ENCODE data around the gene ATRAID.

Gene ATRAID

DNA sequence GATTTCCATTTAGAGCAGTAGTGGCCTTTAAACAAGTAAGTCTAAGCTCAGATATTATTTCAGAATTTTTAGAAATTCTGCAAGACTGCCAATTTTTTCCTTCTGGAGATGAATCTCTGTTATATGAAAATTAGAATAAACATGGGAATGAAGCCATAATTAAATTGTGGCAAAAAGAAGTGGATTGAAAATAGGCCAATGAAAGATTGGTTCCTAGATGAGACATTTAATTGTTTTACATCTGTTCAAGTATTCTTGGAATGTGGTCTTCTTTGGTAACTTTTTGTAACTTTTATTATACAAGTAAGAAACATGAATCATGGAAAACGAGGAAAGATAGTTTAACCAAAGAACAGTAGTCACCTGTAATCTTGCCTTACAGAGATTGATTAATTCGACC lies 15.7 kb downstream of the ATRAID start:
- peaks cover 25% of the 10 kb centered on the region for H3K36me3 Mint-ChIP-seq
- H3K4me3 Mint-ChIP-seq = no peak overlapping the region
- H3K27me3 Mint-ChIP-seq = no peaks in the 10 kb centered on the region
- H3K4me1 Mint-ChIP-seq = no peaks in the 10 kb centered on the region
- H3K9me3 Mint-ChIP-seq = no peaks in the 10 kb centered on the region
- H3K27ac Mint-ChIP-seq = no peak overlapping the region

DNA sequence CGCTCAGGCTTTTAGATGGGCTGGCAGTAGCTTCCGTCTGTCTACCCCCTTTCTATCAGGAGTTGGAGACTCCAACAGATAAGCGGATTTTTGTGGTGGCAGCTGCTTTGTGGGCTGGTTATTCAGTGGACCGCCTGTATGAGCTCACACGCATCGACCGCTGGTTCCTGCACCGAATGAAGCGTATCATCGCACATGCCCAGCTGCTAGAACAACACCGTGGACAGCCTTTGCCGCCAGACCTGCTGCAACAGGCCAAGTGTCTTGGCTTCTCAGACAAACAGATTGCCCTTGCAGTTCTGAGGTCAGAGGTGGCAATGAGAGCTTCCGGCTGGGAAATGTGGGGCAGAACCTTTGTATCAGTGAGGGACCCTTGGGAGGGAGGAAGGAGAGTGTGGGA lies 20.1 kb downstream of the ATRAID start:
- no peaks in the 10 kb centered on the region for H3K9me3 Mint-ChIP-seq
- no peak overlapping the region for H3K4me3 Mint-ChIP-seq
- no peaks in the 10 kb centered on the region for H3K27me3 Mint-ChIP-seq
- H3K4me1 Mint-ChIP-seq = no peaks in the 10 kb centered on the region
- H3K27ac Mint-ChIP-seq = no peak overlapping the region
- H3K36me3 Mint-ChIP-seq = peaks cover 19% of the 10 kb centered on the region

DNA sequence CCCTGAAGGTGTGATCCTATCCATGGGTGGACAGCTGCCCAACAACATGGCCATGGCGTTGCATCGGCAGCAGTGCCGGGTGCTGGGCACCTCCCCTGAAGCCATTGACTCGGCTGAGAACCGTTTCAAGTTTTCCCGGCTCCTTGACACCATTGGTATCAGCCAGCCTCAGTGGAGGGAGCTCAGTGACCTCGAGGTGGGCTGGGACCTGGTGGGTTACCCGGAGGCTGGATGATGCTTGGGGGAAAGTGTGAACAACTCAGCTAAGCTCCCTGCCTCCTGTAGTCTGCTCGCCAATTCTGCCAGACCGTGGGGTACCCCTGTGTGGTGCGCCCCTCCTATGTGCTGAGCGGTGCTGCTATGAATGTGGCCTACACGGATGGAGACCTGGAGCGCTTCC lies 21.5 kb downstream of the ATRAID start:
- Mint-ChIP-seq H3K4me3 (no peak overlapping the region), H3K9me3 (no peaks in the 10 kb centered on the region), H3K27ac (no peak overlapping the region), H3K36me3 (peaks cover 19% of the 10 kb centered on the region), H3K27me3 (no peaks in the 10 kb centered on the region), H3K4me1 (no peaks in the 10 kb centered on the region)

DNA sequence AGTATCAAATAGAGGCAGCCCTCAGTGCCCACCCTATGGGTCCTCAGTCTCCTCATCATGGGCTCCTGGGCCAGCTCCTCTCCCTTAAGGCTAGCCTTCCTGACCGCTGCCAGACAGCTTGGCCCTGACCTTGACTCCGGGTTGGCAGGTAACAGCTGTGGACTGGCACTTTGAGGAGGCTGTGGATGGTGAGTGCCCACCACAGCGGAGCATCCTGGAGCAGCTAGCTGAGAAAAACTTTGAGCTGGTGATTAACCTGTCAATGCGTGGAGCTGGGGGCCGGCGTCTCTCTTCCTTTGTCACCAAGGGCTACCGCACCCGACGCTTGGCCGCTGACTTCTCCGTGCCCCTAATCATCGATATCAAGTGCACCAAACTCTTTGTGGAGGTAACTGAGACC lies 24.3 kb downstream of the ATRAID start:
- no peak overlapping the region for H3K4me3 Mint-ChIP-seq
- H3K9me3 Mint-ChIP-seq = no peaks in the 10 kb centered on the region
- no peaks in the 10 kb centered on the region for H3K4me1 Mint-ChIP-seq
- no peaks in the 10 kb centered on the region for H3K27me3 Mint-ChIP-seq
- H3K36me3 Mint-ChIP-seq = peaks cover 22% of the 10 kb centered on the region
- no peak overlapping the region for H3K27ac Mint-ChIP-seq

DNA sequence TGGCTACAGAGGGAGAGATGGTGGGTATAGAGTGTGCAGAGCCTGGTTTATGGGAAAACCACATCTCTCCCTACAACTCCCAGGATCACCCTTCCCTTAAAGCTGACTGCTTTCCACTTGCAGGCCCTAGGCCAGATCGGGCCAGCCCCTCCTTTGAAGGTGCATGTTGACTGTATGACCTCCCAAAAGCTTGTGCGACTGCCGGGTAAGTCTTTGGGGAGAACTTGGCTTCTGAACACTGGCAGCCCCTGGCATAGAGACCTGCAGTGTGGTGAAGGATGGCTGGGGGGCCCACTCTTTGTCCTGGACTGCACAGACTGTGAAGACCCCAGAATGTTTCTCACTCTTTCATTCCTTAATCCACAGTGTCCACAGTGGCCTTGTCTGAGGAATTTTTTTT lies 24.8 kb downstream of the ATRAID start:
- Mint-ChIP-seq H3K36me3 (peaks cover 18% of the 10 kb centered on the region), H3K27ac (no peak overlapping the region), H3K27me3 (no peaks in the 10 kb centered on the region), H3K4me3 (no peak overlapping the region), H3K4me1 (no peaks in the 10 kb centered on the region), H3K9me3 (no peaks in the 10 kb centered on the region)

DNA sequence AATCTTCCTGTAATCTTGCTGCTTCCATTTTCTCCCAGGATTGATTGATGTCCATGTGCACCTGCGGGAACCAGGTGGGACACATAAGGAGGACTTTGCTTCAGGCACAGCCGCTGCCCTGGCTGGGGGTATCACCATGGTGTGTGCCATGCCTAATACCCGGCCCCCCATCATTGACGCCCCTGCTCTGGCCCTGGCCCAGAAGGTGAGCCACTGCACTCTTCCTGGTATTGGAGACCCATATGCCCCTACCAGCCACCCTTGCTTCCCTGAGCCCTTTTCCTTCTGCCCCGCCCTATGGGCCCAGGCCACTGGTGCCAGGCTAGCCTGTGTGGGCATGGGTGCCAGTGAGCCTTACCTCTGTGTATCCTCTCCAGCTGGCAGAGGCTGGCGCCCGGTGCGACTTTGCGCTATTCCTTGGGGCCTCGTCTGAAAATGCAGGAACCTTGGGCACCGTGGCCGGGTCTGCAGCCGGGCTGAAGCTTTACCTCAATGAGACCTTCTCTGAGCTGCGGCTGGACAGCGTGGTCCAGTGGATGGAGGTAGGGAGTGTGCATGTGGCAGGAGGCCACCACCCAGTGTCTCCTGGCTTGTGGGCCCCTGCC lies 25.6 kb downstream of the ATRAID start:
- Mint-ChIP-seq H3K27me3 (no peaks in the 10 kb centered on the region), H3K27ac (no peak overlapping the region), H3K36me3 (peaks cover 17% of the 10 kb centered on the region), H3K4me3 (no peak overlapping the region), H3K4me1 (no peaks in the 10 kb centered on the region), H3K9me3 (no peaks in the 10 kb centered on the region)

DNA sequence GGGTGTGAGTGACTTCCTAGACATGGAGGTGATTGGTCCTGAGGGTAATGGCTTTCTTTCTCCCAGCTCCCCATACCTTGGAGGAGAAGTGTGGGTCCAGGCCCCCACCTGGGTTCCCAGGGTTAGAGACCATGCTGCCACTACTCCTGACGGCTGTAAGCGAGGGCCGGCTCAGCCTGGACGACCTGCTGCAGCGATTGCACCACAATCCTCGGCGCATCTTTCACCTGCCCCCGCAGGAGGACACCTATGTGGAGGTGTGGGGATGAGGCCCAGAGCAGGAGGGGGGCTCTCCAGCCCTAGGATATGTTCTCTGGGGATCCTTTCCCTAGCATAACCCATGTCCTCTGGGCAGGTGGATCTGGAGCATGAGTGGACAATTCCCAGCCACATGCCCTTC lies 27.1 kb downstream of the ATRAID start:
- H3K27me3 Mint-ChIP-seq = no peaks in the 10 kb centered on the region
- no peaks in the 10 kb centered on the region for H3K9me3 Mint-ChIP-seq
- peaks cover 12% of the 10 kb centered on the region for H3K36me3 Mint-ChIP-seq
- H3K4me1 Mint-ChIP-seq = no peaks in the 10 kb centered on the region
- no peak overlapping the region for H3K27ac Mint-ChIP-seq
- no peak overlapping the region for H3K4me3 Mint-ChIP-seq

DNA sequence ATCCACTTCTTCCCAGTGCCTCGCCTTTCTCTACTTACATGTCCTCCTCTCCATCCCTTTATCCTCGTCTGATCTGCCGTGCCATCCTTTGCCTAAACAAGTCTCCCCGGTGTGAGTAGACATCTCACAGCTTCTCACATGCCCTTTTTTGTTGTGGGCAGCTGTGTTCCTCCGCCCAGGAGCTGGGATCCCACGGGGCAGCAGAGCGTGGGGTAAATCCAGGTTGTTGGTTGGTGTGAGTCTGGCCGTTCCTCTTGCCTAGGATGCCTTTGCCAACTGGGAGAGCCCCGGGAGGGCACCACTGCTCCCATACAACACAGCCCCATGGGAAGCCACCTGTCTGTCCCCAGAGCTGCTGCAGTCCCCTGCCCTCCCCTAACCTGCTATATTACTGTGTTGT lies 28.6 kb downstream of the ATRAID start:
- H3K9me3 Mint-ChIP-seq = no peaks in the 10 kb centered on the region
- H3K27ac Mint-ChIP-seq = peak overlapping the region; percentile 51
- H3K4me1 Mint-ChIP-seq = no peaks in the 10 kb centered on the region
- no peak overlapping the region for H3K4me3 Mint-ChIP-seq
- H3K36me3 Mint-ChIP-seq = peaks cover 12% of the 10 kb centered on the region
- no peaks in the 10 kb centered on the region for H3K27me3 Mint-ChIP-seq

DNA sequence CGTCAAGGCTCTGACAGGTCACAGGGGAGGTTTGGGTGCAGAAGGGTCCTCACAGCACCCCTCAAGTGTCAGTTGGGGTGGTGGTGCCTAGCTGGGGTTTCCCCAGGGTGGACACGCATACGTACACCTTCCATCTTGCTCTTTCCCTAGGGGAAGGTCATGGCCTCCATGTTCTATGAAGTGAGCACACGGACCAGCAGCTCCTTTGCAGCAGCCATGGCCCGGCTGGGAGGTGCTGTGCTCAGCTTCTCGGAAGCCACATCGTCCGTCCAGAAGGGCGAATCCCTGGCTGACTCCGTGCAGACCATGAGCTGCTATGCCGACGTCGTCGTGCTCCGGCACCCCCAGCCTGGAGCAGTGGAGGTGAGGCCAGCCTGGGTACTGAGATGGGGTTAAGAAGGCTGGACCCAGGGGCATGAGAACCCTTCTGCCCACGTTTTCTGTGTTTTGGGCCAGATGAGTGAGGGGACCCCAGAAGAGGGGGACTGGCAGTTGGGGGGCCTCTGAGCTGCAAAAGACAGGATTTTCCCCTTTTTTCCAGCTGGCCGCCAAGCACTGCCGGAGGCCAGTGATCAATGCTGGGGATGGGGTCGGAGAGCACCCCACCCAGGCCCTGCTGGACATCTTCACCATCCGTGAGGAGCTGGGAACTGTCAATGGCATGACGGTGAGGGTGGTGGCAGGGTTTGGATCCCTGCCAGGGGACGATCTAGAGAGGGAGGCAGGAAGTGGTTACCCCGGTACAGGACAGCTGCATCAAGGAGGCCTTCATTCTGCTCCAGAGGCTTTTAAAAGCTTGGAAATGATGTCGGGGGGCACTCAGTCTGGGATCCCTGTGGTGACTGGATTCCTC lies 30.1 kb downstream of the ATRAID start:
- Mint-ChIP-seq H3K4me3 (no peak overlapping the region), H3K9me3 (no peaks in the 10 kb centered on the region), H3K4me1 (no peaks in the 10 kb centered on the region), H3K27me3 (no peaks in the 10 kb centered on the region), H3K27ac (peak overlapping the region; percentile 30), H3K36me3 (peaks cover 8% of the 10 kb centered on the region)

DNA sequence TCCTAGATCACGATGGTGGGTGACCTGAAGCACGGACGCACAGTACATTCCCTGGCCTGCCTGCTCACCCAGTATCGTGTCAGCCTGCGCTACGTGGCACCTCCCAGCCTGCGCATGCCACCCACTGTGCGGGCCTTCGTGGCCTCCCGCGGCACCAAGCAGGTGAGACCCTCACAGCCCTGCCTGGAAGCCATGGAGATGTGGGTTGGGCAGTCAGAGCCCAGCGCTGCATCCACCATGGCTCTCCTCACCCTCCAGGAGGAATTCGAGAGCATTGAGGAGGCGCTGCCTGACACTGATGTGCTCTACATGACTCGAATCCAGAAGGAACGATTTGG lies 30.7 kb downstream of the ATRAID start:
- Mint-ChIP-seq H3K4me1 (no peaks in the 10 kb centered on the region), H3K27ac (no peak overlapping the region), H3K27me3 (no peaks in the 10 kb centered on the region), H3K36me3 (peaks cover 5% of the 10 kb centered on the region), H3K4me3 (no peak overlapping the region), H3K9me3 (no peaks in the 10 kb centered on the region)

DNA sequence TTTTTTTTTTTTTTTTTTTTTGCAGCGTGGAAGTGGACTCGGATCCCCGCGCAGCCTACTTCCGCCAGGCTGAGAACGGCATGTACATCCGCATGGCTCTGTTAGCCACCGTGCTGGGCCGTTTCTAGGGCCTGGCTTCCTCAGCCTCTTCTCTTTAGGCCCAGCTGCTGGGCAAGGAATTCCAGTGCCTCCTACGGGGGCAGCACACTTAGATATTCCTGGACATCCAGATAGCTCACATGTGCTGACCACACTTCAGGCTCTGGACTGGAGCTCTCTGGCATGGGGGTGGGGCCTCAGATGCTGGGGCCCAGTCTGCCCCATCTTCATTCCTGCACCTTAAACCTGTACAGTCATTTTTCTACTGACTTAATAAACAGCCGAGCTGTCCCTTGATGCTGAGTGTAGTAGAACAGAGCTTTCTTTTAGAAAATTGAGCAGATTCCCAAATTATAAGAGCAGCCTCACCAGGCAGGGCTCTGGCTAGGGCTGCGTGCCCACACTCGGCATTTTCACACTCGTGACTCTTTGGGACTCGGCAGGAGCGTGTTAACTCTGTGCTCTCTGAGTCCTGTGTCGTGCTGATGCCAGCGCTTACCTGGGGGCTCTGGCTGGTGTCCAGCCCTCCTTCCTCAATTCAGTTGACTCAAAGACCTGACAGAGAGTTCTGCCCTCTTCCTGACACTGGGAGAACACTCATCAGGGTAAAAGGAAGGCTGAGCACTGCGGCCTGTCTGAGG lies 31.7 kb downstream of the ATRAID start:
- no peak overlapping the region for H3K27ac Mint-ChIP-seq
- H3K9me3 Mint-ChIP-seq = no peaks in the 10 kb centered on the region
- no peak overlapping the region for H3K4me3 Mint-ChIP-seq
- no peaks in the 10 kb centered on the region for H3K27me3 Mint-ChIP-seq
- no peaks in the 10 kb centered on the region for H3K4me1 Mint-ChIP-seq
- peaks cover 5% of the 10 kb centered on the region for H3K36me3 Mint-ChIP-seq

DNA sequence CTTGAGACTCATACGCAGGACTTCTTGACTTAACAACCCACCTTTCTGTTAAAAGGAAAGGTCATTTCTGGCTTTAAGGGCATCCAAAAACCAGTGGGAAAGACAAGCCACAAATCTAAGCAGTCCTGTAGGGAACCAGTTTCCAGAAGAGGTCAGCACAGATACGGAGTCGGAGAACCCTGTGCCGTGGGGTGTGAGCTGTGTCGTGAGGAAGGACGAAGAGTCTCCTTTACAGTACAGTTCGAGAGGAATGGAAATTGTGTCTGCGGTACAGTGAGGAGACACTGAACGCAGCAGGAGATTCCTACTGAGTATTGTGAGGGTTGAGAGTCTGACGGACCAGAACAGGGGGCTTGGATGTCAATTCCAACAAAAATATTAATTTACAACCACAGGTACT lies 33.3 kb downstream of the ATRAID start:
- no peak overlapping the region for H3K4me3 Mint-ChIP-seq
- H3K27me3 Mint-ChIP-seq = no peaks in the 10 kb centered on the region
- H3K4me1 Mint-ChIP-seq = no peaks in the 10 kb centered on the region
- H3K27ac Mint-ChIP-seq = no peak overlapping the region
- peaks cover 4% of the 10 kb centered on the region for H3K36me3 Mint-ChIP-seq
- H3K9me3 Mint-ChIP-seq = no peaks in the 10 kb centered on the region

DNA sequence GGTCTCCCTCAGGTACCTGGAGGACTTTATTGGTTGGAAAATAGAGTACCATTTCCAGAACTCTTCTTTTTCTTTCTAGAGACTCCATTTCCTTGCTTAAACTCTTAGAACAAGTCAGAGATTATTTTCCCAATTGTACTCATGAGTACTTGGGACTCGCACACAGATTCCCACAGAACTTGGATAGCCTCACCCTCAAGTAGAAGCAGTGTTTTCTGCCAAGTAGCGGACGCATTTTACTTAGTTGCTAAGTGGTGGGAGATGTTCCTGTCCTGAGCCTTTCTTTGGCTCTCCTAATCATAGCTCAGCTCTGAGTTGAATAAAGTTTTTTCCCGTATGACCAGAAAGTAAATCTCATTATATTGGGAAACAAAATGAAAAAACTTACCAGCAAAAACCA lies 33.8 kb downstream of the ATRAID start:
- H3K4me1 Mint-ChIP-seq = no peaks in the 10 kb centered on the region
- H3K36me3 Mint-ChIP-seq = no peaks in the 10 kb centered on the region
- no peak overlapping the region for H3K27ac Mint-ChIP-seq
- H3K27me3 Mint-ChIP-seq = no peaks in the 10 kb centered on the region
- no peak overlapping the region for H3K4me3 Mint-ChIP-seq
- H3K9me3 Mint-ChIP-seq = no peaks in the 10 kb centered on the region

DNA sequence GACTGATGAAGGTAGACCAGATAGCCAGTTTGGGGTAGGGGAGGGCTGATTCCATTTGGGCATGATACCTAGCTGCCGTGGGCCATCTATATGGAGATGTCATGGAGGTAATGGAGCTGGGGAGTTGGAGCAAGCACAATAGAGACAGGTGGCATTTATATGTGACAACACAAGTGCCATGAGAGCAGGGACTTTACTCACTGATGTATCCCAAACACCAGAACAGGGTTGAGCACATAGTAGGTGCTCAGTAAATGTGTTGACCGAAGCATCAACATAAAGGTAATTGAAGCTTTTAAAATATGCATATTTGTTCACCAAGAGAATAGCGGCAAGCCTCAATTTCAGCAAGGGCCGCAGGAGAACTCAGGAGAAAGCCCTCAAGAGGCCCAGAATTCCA lies 36.1 kb downstream of the ATRAID start:
- Mint-ChIP-seq H3K4me1 (no peaks in the 10 kb centered on the region), H3K9me3 (no peaks in the 10 kb centered on the region), H3K4me3 (no peak overlapping the region), H3K27ac (no peak overlapping the region), H3K36me3 (no peaks in the 10 kb centered on the region), H3K27me3 (no peaks in the 10 kb centered on the region)

DNA sequence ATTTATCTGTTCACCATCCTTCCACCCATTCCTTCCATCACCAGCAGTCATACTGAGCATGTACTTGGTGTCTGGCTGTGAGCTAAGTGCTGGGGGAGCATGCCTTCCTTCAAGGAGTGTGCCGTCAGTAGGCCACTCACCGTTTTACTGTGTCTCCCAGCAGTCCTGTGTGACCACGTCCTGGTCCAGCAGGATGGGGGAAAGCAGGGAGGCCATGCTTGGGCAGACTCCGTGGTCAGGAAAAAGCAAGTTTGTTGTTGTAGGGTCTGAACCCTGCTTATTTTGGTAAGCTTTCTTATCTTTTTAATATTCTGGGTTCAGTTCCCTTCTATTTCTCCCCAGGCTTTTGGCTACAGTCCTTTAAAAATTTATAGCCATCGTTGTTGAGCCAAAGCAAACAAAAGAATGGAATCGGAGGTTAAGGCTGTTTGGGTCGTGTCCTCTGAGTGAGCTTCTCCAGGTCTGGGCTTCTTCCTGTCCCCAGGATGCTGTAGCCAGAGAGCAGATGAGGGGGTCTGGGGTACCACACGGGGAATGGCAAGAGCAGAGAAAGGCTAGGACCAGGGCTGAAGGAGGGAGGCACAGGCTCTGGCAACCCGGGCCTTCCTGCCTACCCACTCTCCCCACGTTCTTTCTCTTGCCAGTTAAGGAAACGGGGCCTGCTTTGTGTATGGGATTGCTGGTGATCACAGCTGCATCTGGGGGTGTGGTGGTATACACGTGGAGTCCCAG lies 37.5 kb downstream of the ATRAID start:
- Mint-ChIP-seq H3K27me3 (no peaks in the 10 kb centered on the region), H3K9me3 (no peaks in the 10 kb centered on the region), H3K27ac (no peak overlapping the region), H3K36me3 (no peaks in the 10 kb centered on the region), H3K4me3 (no peak overlapping the region), H3K4me1 (no peaks in the 10 kb centered on the region)
